ENCODE data around the gene MAN2C1. TPM values are rescaled to one million over a fixed set of nuclear protein-coding genes. Genes with fewer than 3 reads are reported as not detected.
"Not testable (repeated sequence)": the region's sequence is repeated elsewhere in the genome, so short reads cannot be mapped to it uniquely, and the experiment has no call there.

MAN2C1 gene
- total RNA-seq, 1 donor from 2014 or later: 98.5 TPM

- peak; percentile 6 to 35 for DNase-seq (ENCODE audit: low read depth in 2 of 2)
Measured at GRCh38 chr15:75346796-75347221, 21.6 kb downstream of the MAN2C1 start, which contains the start of gene NEIL1. Gene NEIL1, plus strand, starts transcription at chr15:75347039. Its CDS starts 1,867 bp downstream, at chr15:75348906.

- DNase-seq (ENCODE audit: low read depth in 2 of 2): not testable (repeated sequence)
Measured at GRCh38 chr15:75343953-75344352, 24.5 kb downstream of the MAN2C1 start.

- no peak for DNase-seq (ENCODE audit: low read depth in 2 of 2)
Measured at GRCh38 chr15:75342221-75342620, 26.2 kb downstream of the MAN2C1 start.

GRCh38 chr15:75339531-75340240 lies 28.7 kb downstream of the MAN2C1 start:
- DNase-seq (ENCODE audit: low read depth in 2 of 2): no peak

GRCh38 chr15:75338661-75339240 lies 29.7 kb downstream of the MAN2C1 start:
- DNase-seq (ENCODE audit: low read depth in 2 of 2): no peak

- peak; percentile 89 to 93 for DNase-seq (ENCODE audit: low read depth in 2 of 2)
Measured at GRCh38 chr15:75335705-75336355, 32.6 kb downstream of the MAN2C1 start, which contains the start of gene COMMD4. Gene COMMD4, plus strand, starts transcription at chr15:75336063. Its CDS starts 27 bp downstream, at chr15:75336090.

- DNase-seq (ENCODE audit: low read depth in 2 of 2): no peak
Measured at GRCh38 chr15:75335313-75335704, 33.1 kb downstream of the MAN2C1 start.

GRCh38 chr15:75333654-75334419 lies 34.6 kb downstream of the MAN2C1 start:
- not testable (repeated sequence) for DNase-seq (ENCODE audit: low read depth in 2 of 2)

GRCh38 chr15:75332093-75332492 lies 36.3 kb downstream of the MAN2C1 start:
- not testable (repeated sequence) for DNase-seq (ENCODE audit: low read depth in 2 of 2)

GRCh38 chr15:75329571-75329970 lies 38.8 kb downstream of the MAN2C1 start:
- DNase-seq (ENCODE audit: low read depth in 2 of 2): no peak

- no peak for DNase-seq (ENCODE audit: low read depth in 2 of 2)
Measured at GRCh38 chr15:75328493-75329314, 39.7 kb downstream of the MAN2C1 start.

GRCh38 chr15:75327491-75327890 lies 40.9 kb downstream of the MAN2C1 start:
- no peak for DNase-seq (ENCODE audit: low read depth in 2 of 2)

GRCh38 chr15:75327005-75327404 lies 41.4 kb downstream of the MAN2C1 start:
- no peak for DNase-seq (ENCODE audit: low read depth in 2 of 2)

- no peak for DNase-seq (ENCODE audit: low read depth in 2 of 2)
Measured at GRCh38 chr15:75325922-75326321, 42.5 kb downstream of the MAN2C1 start.

- DNase-seq (ENCODE audit: low read depth in 2 of 2): no peak
Measured at GRCh38 chr15:75321711-75322110, 46.7 kb downstream of the MAN2C1 start.

- DNase-seq (ENCODE audit: low read depth in 2 of 2): not testable (repeated sequence)
Measured at GRCh38 chr15:75319231-75319897, 49.0 kb downstream of the MAN2C1 start.

GRCh38 chr15:75314552-75315290 lies 53.7 kb downstream of the MAN2C1 start:
- no peak for DNase-seq (ENCODE audit: low read depth in 2 of 2)

- DNase-seq (ENCODE audit: low read depth in 2 of 2): no peak
Measured at GRCh38 chr15:75313116-75313845, 55.1 kb downstream of the MAN2C1 start.

- DNase-seq (ENCODE audit: low read depth in 2 of 2): not testable (repeated sequence)
Measured at GRCh38 chr15:75312548-75312947, 55.9 kb downstream of the MAN2C1 start.

All from dermis microvascular lymphatic vessel endothelial cell (primary cell).